Dermis microvascular lymphatic vessel endothelial cell (primary cell): ENCODE measurements around the gene MAML3. TPM values are rescaled to one million over a fixed set of nuclear protein-coding genes. Genes with fewer than 3 reads are reported as not detected.

Source experiments
- DNase-seq, 2 donors: peaks; one replicate each; pipeline versions ENCODE4 v3.0.0 to v3.0.0-alpha.2; 2010; ENCODE audit warnings: low read depth in 2 of 2
- total RNA-seq: library from RNA; depleted of rRNA; stranded (reverse); fragments of >200 nt; gene quantifications from 2 replicates; pipeline ENCODE4 v1.2.1, GENCODE V29; 2014

The MAML3 gene
- total RNA-seq, 1 donor from 2014 or later = 4.4 TPM

DNA sequence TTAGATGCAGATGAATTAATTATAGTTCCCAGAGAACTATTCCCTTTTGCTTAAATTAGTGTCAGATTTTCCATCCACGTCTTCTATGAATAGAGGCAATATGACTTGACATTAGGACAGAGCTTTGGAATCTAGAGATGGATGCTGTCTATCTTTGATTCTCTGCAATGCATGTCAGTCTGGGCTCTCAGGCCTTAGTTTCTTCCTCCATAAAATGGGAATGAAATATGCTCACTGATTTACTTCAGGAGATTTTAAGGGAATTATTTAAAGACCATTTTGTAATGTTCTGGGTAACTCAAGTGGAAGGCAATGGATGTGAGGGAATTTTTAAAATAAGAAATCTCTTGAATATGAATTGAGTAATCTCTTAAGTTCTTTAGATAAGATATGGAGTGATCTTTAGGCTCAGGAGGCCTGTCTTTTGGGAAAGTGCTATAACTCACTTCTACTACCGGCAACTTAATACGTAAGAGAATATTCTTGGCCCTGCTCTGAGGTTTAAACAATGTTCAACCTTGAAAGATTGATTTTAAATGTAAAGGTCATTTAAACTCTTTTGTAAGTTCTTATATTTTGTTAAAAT, 459.4 kb downstream of the MAML3 start:
- no peak for DNase-seq

- peak in 1 of 2 donors; percentile 7 for DNase-seq
Measured at GRCh38 chr4:139692309-139693012, 461.5 kb downstream of the MAML3 start.

GRCh38 chr4:139690419-139690818, 463.6 kb downstream of the MAML3 start:
- no peak for DNase-seq

- no peak for DNase-seq
Measured at GRCh38 chr4:139689093-139689722, 464.8 kb downstream of the MAML3 start.

- DNase-seq = no peak
Measured at GRCh38 chr4:139686988-139687387, 467.0 kb downstream of the MAML3 start.

GRCh38 chr4:139686130-139686529, 467.9 kb downstream of the MAML3 start:
- no peak for DNase-seq

- DNase-seq = peak in 1 of 2 donors; percentile 48
Measured at GRCh38 chr4:139685180-139685579, 468.8 kb downstream of the MAML3 start.

- no peak for DNase-seq
Measured at GRCh38 chr4:139684351-139684750, 469.6 kb downstream of the MAML3 start.

DNA sequence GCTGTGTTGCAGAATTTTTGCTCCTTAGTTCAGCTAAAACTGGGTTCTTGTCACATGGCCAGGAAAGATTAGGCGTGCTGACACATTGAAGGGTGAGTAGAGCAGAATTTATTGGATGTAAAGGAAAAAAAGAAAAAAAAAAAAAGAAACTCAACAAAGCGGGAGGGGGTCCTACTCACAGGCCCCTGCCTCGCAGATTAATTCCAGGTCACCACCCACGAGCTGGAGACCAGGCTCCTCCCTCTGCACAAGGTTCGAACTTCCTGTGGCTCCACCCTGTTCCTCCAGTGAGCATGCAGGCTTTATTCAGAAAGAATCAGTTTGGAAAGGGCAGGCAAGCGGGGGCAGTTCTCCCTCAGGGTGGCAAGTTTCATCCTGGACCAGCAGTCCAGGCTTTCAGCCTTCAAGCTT, 471.2 kb downstream of the MAML3 start:
- no peak for DNase-seq

GRCh38 chr4:139682309-139682708, 471.7 kb downstream of the MAML3 start:
- DNase-seq = no peak

DNA sequence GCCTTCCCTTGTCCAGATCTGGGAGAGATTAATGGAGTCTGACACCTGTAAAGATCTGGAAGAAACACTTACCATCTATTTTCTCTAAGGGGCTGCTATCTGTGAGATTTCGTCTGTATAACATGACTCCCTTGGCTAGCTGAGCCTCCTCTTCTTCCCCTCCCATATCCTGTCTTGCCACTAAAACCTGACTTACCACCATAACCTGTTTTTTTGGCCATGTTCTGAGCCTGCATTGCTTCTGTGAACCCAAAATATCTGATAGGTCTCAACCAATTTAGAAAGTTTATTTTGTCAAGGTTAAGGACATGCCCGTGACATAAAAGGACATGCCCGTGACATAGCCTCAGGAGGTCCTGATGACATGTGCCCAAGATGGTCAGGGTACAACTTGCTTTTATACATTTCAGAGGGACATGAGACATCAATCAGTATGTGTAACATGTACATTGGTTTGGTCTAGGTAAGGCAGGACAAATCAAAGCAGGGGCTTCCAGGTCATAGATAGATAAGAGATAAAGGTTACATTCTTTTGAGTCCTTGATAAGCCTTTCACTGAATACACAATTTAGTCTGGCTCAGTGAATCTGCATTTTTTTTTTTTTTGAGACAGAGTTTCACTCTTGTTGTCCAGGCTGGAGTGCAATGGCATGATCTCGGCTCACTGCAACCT, 476.9 kb downstream of the MAML3 start:
- DNase-seq = no peak

DNA sequence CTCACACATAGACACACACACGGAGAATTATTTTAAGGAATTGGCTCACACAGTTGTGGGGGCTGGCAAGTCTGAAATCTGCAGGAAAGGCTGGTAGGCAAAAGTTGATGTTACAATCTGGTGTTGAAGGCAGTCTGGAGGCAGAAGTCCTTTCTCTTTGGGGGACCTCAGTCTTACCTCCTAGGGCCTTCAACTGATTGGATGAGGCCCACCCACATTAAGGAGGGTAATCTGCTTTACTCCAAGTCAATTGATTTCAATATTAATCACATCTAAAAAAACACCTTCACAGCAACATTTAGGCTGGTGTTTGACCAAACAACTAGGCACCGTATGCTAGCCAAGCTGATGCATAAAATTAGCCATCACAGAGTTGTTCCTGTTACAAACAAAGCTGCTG, 477.6 kb downstream of the MAML3 start:
- DNase-seq = no peak

GRCh38 chr4:139675651-139676050, 478.3 kb downstream of the MAML3 start:
- no peak for DNase-seq

- DNase-seq = no peak
Measured at GRCh38 chr4:139674875-139675550, 479.0 kb downstream of the MAML3 start.

- no peak for DNase-seq
Measured at GRCh38 chr4:139672732-139673131, 481.3 kb downstream of the MAML3 start.

DNA sequence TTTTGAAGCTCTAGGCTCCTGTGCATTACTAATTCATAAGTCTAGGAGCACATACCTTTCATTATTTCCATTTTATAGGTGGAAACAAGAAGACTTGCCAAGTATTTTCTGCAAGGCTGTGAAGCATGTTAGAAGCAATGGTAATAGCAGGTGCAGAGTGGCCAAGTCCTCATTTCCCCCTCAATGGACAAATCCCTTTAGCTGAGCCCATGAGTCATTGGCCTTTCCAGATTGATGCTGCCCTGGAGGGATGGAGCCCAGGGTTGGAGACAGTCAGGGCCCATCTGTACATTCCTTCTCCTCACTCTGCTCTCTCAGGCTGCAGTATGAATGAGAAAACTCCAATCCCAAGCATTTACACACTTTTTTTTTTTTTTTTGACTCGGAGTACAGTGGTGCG, 481.8 kb downstream of the MAML3 start:
- no peak for DNase-seq

- no peak for DNase-seq
Measured at GRCh38 chr4:139670775-139671174, 483.2 kb downstream of the MAML3 start.

DNA sequence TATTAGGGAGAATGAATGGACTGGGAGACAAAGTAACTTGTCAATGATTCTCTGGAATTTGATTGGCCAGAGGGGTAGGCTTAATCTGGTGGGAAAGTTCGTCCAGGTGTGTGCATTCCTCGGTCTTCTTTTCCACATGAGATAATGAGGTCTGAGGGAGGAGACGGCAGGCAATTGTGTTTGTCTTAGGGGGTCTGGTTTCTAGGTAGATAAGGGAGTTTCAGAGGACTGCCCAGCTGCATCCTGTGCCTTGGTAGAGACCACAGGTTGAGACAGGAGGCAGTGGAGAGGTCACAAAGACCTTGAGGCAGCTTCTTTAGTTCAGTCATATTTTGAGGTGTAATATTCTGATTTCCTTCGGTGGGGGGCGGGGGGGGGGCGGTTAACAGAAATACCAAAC, 484.1 kb downstream of the MAML3 start:
- DNase-seq = no peak

GRCh38 chr4:139669335-139669734, 484.6 kb downstream of the MAML3 start:
- DNase-seq = no peak

DNA sequence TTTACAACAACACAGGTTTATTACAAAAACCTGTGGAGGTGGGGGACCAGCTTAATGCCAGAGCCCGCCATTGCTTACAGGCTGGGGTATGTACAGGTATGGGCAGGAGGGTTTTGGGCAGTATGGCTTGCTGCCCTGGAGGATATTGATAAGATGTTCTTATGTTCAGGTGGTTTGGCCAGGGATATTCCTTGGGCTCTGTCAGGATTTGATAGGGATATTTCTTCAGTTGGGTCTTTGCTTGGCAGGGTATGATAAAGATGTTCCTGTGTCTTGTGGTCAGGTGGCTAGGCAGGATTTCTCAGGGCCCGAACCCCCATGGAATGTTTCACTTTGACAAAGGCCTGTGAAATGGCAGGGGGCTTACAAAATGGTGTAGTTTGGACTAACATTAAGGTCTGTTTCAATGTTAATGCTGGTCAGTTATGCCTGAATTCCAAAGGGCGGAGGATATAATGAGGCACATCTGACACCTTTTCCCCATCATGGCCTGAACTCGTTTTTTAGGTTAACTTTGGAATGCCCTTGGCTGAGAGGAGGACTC, 485.3 kb downstream of the MAML3 start:
- DNase-seq = no peak

- no peak for DNase-seq
Measured at GRCh38 chr4:139668036-139668435, 485.9 kb downstream of the MAML3 start.
